Hypothalamus (tissue), 51 donors: ENCODE measurements around the gene SFXN3.

Source experiments
- DNase-seq, 51 donors: peaks; one replicate each; lab custom pipeline; 2025; lab: John Stamatoyannopoulos, UW

SFXN3 gene

GRCh38 chr10:101066146-101066895 is 35.3 kb downstream of the SFXN3 start:
- DNase-seq: peak in 9 of 51 donors; percentile 4 to 33 (median 17)

GRCh38 chr10:101066896-101067355 is 35.9 kb downstream of the SFXN3 start:
- DNase-seq: no peak

GRCh38 chr10:101067356-101068083 is 36.5 kb downstream of the SFXN3 start:
- DNase-seq: peak in 46 of 51 donors; percentile 1 to 74 (median 38)

- no peak for DNase-seq
Observed at GRCh38 chr10:101069441-101069840, 38.4 kb downstream of the SFXN3 start.

- no peak for DNase-seq
Observed at GRCh38 chr10:101070098-101070497, 39.1 kb downstream of the SFXN3 start.

- DNase-seq: peak in 3 of 51 donors; percentile 2 to 22 (median 6)
Observed at GRCh38 chr10:101071267-101071884, 40.3 kb downstream of the SFXN3 start.

- DNase-seq: no peak
Observed at GRCh38 chr10:101071885-101072433, 40.9 kb downstream of the SFXN3 start.

- no peak for DNase-seq
Observed at GRCh38 chr10:101072923-101073322, 41.9 kb downstream of the SFXN3 start.

- DNase-seq: no peak
Observed at GRCh38 chr10:101073631-101074030, 42.6 kb downstream of the SFXN3 start.

GRCh38 chr10:101075775-101076174 is 44.7 kb downstream of the SFXN3 start:
- DNase-seq: no peak

- DNase-seq: no peak
Observed at GRCh38 chr10:101076630-101077029, 45.6 kb downstream of the SFXN3 start.

GRCh38 chr10:101079874-101080273 is 48.8 kb downstream of the SFXN3 start:
- no peak for DNase-seq

- no peak for DNase-seq
Observed at GRCh38 chr10:101080933-101081931, 50.2 kb downstream of the SFXN3 start.

GRCh38 chr10:101085846-101086245 is 54.8 kb downstream of the SFXN3 start:
- no peak for DNase-seq

GRCh38 chr10:101087376-101087775 is 56.3 kb downstream of the SFXN3 start:
- DNase-seq: no peak

GRCh38 chr10:101087965-101088364 is 56.9 kb downstream of the SFXN3 start:
- no peak for DNase-seq

GRCh38 chr10:101089520-101090299 is 58.7 kb downstream of the SFXN3 start:
- no peak for DNase-seq

- DNase-seq: no peak
Observed at GRCh38 chr10:101090597-101090996, 59.6 kb downstream of the SFXN3 start.
